ENCODE measurements around the gene LMX1A. TPM values are rescaled to one million over a fixed set of nuclear protein-coding genes. Genes with fewer than 3 reads are reported as not detected.

The LMX1A gene
- total and polyA plus RNA-seq, 5 donors: not detected

DNA sequence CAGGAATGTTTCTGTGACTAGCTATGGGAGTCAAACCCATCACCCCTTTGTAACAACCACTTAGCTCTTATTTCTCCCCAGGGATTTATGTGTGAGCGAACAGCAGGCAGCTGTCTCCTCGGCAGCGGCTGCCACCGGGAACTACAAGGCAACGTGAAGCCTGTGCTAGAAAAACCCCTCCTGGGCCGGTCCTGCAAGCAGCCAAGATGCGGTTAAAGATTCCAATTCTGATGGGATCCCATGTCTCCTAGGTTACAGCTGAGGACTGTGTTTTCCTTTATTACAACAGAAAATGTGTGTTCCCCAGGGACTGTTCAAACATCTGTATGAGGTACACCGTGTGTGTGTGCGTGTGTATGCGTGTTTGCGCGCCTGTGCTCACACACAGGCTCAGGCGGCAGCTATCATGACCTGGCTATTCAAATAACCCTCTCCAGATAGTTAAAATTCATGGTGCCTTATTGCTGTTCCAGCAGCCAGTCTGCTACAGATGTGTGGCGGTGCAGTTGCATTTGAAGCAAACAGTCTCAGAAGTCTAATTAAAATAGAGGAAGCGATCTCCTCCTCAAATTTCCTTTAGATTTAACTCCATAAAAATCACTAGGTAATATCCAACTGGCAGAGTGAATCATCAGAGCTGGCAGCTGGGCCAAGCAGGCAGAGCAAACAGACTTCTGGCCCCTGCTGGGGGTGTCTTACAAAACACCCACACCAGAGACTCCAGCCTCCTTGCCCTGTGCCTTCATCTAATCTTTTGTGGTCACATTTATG lies 68.0 kb downstream of the LMX1A start:
- intact Hi-C loops (cut with DNase I): no loop called here
- DNase-seq: no peak
- H3K4me3 ChIP-seq (ENCODE audit: low read length): no peak overlapping the region

DNA sequence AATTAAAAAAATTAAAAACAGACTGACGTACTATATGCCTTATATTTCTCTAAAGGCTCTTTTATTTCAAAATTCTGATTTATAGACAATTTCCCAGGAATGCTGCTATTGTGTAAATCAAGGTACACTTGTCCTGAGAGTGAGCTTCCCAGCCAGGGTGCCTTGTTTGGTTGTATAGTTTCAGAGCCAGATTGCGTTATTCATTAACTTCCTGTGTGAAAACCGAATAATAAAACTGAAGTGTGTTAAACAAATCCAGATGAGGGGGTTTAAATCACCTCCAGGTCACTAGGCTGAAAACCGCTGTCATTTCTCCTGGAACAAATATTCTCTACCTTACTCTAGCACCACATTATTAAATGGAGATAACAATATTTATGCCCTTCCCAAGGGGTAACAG lies 68.7 kb downstream of the LMX1A start:
- intact Hi-C loops (cut with DNase I): no loop called here
- 73% methylated on average over 4 of the region's 4 CpGs for WGBS
- ATAC-seq (no peak), DNase-seq (no peak)
- Histone ChIP-seq H3K27me3 (ENCODE audit: control insufficient read depth, insufficient read depth) (peaks cover 3% of the 10 kb centered on the region), H3K27ac (ENCODE audit: low read length) (no peak overlapping the region), H3K9me3 (ENCODE audit: control insufficient read depth, low read length) (no peaks in the 10 kb centered on the region), H3K4me1 (ENCODE audit: control insufficient read depth, insufficient read depth, low read length) (no peaks in the 10 kb centered on the region), H3K4me3 (ENCODE audit: low read length) (no peak overlapping the region)

More for the DNA sequence above, 68.0 kb downstream of the LMX1A start:
- no peaks in the 10 kb centered on the region for H3K9me3 ChIP-seq (ENCODE audit: control insufficient read depth, low read length)
- no peaks in the 10 kb centered on the region for H3K4me1 ChIP-seq (ENCODE audit: control insufficient read depth, insufficient read depth, low read length)
- no peak for ATAC-seq
- WGBS: 48% methylated on average over 15 of the region's 15 CpGs
- H3K27me3 ChIP-seq (ENCODE audit: control insufficient read depth, insufficient read depth): peaks cover 3% of the 10 kb centered on the region
- no peak overlapping the region for H3K27ac ChIP-seq (ENCODE audit: low read length)

DNA sequence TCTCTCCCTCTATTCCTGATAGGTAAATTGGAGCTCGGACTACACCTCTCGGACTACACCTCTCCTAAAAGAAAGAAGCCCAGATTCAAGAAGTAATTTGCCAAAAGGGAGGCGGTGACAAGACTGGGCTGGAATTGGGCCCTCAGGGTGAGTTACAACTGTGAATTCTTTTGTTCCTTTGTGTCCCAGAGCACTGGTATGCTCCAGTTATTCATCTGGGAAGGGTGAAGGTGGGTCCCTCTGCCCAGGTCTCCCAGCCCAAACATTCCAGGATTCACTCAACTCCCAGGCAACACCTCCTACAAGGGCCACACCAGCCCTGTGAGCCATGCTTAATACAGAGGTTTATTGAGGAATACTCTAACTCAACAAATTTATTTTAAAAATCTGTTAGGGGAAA lies 69.2 kb downstream of the LMX1A start:
- Histone ChIP-seq H3K4me1 (ENCODE audit: control insufficient read depth, insufficient read depth, low read length) (no peaks in the 10 kb centered on the region), H3K27ac (ENCODE audit: low read length) (no peak overlapping the region), H3K4me3 (ENCODE audit: low read length) (no peak overlapping the region), H3K27me3 (ENCODE audit: control insufficient read depth, insufficient read depth) (peaks cover 3% of the 10 kb centered on the region), H3K9me3 (ENCODE audit: control insufficient read depth, low read length) (no peaks in the 10 kb centered on the region)
- WGBS: 80% methylated on average over 3 of the region's 3 CpGs
- DNase-seq (no peak), ATAC-seq (no peak)
- intact Hi-C loops (cut with DNase I): no loop called here

DNA sequence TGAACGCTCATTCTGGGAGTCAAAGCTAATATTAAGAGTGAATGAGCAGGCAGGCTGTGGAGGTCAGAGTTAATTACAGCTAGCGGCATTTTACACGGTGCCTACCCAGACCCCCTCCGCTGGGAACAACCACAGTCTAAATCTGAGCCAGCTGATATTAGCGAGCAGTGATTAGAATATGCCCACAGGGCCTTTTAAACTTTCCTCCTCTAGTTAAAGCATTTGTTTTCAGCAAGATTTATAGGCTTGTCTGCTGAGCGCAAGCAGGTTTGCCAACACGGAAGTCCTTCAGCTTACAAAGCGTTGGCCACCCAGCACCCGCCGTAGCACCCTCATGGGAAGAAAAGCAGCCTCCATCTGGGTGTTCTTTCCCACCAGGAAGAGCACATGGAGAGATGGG lies 72.1 kb downstream of the LMX1A start:
- Histone ChIP-seq H3K4me3 (ENCODE audit: low read length) (no peak overlapping the region), H3K27me3 (ENCODE audit: control insufficient read depth, insufficient read depth) (peaks cover 3% of the 10 kb centered on the region), H3K27ac (ENCODE audit: low read length) (no peak overlapping the region), H3K9me3 (ENCODE audit: control insufficient read depth, low read length) (no peaks in the 10 kb centered on the region), H3K4me1 (ENCODE audit: control insufficient read depth, insufficient read depth, low read length) (no peaks in the 10 kb centered on the region)
- intact Hi-C loops (cut with DNase I): no loop called here
- WGBS: 66% methylated on average over 10 of the region's 10 CpGs
- DNase-seq: no peak
- no peak for ATAC-seq

DNA sequence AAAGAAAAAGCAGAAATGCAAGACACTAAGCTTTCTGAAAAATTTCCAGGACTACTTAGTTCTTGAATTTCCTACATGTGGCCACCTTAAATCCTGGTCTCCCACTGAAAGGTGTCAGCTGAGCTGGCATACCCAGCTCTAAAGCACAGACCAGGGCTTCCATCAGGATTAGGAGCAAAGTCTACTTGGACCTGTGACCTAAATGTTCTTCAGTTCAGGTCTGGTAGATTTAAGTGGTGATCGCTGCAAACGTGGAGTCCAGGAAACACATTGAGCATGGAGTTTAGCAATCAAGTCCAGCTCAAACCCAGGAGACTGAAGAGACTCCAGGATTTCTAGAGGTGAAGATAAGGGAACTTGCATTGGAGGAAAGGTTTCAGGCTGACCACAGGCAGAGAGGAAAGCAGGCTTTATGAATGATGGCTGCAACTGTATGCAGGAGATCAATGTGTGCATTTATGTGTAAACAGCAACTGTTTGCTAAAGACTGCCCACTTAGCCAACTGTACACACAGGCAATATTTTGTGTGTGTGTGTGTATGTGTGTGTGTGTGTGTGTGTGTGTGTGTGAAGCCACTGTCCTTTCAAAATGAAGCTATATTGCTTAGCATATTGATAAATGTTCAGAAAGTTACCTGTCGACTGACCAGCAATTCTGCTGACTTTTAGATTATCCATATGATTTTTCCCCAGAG lies 75.2 kb downstream of the LMX1A start:
- 67% methylated on average over 3 of the region's 3 CpGs for WGBS
- intact Hi-C loops (cut with DNase I): no loop called here
- ATAC-seq (no peak), DNase-seq (no peak)
- Histone ChIP-seq H3K27ac (ENCODE audit: low read length) (no peak overlapping the region), H3K4me3 (ENCODE audit: low read length) (no peak overlapping the region), H3K4me1 (ENCODE audit: control insufficient read depth, insufficient read depth, low read length) (no peaks in the 10 kb centered on the region), H3K9me3 (ENCODE audit: control insufficient read depth, low read length) (no peaks in the 10 kb centered on the region), H3K27me3 (ENCODE audit: control insufficient read depth, insufficient read depth) (no peaks in the 10 kb centered on the region)

DNA sequence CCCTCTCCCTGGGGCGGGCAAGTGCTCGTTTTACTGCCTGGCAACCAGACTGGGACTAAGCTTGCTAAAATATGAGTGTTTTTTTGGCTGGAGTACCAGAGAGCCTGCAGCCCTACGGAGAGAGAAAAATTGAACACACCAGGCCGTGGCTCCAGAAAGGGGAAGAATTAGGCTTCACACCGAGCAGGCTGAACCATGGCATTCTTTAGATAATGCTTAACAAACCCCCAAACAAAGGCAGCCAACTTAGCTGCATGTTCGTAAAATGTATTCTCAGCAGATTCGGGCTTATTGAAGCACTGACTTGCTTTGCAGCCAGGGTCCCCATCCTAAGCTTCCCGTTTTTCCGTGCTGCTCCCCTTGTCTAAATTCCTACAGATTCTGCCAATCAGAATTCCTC lies 76.6 kb downstream of the LMX1A start:
- 33% methylated on average over 9 of the region's 9 CpGs for WGBS
- Histone ChIP-seq H3K27ac (ENCODE audit: low read length) (no peak overlapping the region), H3K27me3 (ENCODE audit: control insufficient read depth, insufficient read depth) (no peaks in the 10 kb centered on the region), H3K9me3 (ENCODE audit: control insufficient read depth, low read length) (no peaks in the 10 kb centered on the region), H3K4me3 (ENCODE audit: low read length) (no peak overlapping the region), H3K4me1 (ENCODE audit: control insufficient read depth, insufficient read depth, low read length) (no peaks in the 10 kb centered on the region)
- intact Hi-C loops (cut with DNase I): no loop called here
- no peak for DNase-seq
- ATAC-seq: no peak

DNA sequence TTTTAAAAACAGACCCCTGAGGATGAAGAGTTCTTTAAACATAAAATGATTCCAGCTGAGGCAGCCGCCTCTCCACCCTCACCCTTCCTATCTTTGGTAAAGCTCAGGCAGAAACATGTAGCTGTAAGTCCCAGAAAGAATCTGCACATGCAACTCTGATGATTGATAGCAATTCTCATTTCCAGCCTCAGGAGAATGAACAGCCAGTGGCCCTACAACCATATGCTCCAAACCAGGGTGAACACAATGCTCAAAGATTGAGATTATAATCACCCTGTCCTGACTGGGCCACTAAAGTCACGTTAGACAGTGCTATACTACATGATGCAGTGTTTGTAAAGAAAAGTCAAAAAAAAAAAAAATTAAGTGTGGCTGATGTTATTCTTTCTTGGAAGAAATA lies 80.2 kb downstream of the LMX1A start:
- no peak overlapping the region for H3K4me3 ChIP-seq (ENCODE audit: low read length)
- intact Hi-C loops (cut with DNase I): no loop called here
- DNase-seq (no peak), ATAC-seq (no peak)
- peaks cover 2% of the 10 kb centered on the region for H3K9me3 ChIP-seq (ENCODE audit: control insufficient read depth, low read length)
- no peak overlapping the region for H3K27ac ChIP-seq (ENCODE audit: low read length)
- no peaks in the 10 kb centered on the region for H3K4me1 ChIP-seq (ENCODE audit: control insufficient read depth, insufficient read depth, low read length)
- 38% methylated on average over 2 of the region's 2 CpGs for WGBS
- H3K27me3 ChIP-seq (ENCODE audit: control insufficient read depth, insufficient read depth): no peaks in the 10 kb centered on the region

DNA sequence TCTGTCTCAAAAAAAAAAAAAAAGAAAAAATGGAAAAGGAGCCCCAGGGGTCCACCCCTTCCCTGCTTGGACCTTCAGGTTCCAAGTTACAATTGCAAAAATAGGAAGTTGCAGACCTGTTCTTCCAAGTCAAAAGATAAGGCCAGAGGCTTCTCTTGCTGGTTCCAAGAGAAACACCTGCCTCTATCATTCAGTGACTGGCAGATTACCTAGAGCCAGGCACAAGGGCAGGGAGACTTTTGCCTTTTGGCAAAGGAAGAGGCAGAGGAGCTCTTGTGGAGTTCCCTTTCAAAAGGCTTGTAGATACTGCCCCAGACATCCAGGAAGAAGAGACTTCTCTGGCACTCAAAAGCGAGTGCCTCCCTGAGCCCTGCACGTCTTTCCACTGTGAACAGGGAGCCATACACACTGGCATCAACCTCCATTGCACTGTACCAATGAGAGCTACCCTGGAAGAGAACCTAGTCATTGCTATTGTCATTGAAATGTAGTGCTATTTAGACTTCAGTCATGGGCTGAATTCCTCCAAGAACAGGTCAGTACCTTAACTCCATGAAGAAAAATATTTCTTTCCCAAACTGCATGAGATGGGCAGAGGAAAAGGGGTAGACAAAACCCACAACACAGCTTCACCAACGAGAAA lies 91.2 kb downstream of the LMX1A start:
- DNase-seq (no peak), ATAC-seq (no peak)
- Histone ChIP-seq H3K4me3 (ENCODE audit: low read length) (no peak overlapping the region), H3K4me1 (ENCODE audit: control insufficient read depth, insufficient read depth, low read length) (no peaks in the 10 kb centered on the region), H3K9me3 (ENCODE audit: control insufficient read depth, low read length) (no peaks in the 10 kb centered on the region), H3K27ac (ENCODE audit: low read length) (no peak overlapping the region), H3K27me3 (ENCODE audit: control insufficient read depth, insufficient read depth) (peaks cover 3% of the 10 kb centered on the region)
- intact Hi-C loops (cut with DNase I): no loop called here
- 67% methylated on average over 3 of the region's 3 CpGs for WGBS

DNA sequence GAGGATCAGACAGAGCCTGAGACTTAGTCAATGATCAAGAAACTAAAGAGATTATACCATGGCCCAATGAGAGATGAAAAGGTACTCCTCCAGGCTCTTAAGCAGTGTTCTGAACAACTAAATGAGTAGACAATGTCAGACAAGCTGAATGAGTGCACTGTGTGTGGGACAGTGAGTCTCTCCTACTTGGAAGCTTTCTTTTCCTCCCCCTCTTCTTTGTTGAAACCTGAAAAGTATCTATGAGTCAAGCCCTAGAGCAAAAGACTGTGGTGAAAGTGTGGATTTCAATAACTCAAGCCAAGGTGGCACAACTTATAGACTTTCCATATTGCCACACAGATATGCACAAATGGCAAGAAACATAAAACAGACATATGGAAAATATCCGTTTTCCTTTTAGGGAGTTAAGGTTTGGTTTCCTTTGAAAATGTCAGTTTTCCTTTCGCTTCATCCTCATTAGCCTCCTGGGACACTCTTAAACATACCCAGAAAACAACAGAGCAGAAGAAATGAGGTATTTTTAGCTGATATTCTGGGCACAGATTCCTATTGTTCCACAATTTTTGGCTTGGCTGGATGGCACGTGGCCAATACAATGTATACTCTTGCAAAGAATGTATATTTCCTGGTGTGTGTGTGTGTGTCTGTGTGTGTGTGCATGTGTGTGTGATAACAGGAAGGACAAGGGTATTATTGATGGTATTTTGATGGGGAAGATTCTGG lies 96.6 kb downstream of the LMX1A start:
- ATAC-seq (no peak), DNase-seq (no peak)
- Histone ChIP-seq H3K27ac (ENCODE audit: low read length) (no peak overlapping the region), H3K4me3 (ENCODE audit: low read length) (no peak overlapping the region), H3K4me1 (ENCODE audit: control insufficient read depth, insufficient read depth, low read length) (no peaks in the 10 kb centered on the region), H3K27me3 (ENCODE audit: control insufficient read depth, insufficient read depth) (peaks cover 1% of the 10 kb centered on the region), H3K9me3 (ENCODE audit: control insufficient read depth, low read length) (no peaks in the 10 kb centered on the region)
- 32% methylated on average over 3 of the region's 3 CpGs for WGBS
- intact Hi-C loops (cut with DNase I): no loop called here

DNA sequence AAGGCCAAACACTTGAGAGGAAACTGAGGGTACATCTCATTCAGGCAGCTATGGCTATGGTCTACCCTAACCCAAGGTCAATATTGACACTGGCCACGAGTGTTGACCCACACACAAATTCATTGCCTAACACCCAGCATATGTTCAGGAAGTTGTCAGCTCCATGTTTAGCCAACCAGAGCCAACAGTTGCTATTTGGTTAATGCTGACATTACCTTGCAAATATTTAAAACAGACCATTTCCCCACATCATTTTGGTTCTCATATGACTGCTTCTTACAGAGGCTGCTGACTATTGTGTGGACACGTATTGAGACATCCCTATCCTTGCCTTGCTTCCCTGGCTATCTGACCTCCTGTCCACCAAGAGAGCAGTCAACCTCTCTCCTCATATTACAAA lies 97.3 kb downstream of the LMX1A start:
- ATAC-seq (no peak), DNase-seq (no peak)
- Histone ChIP-seq H3K27me3 (ENCODE audit: control insufficient read depth, insufficient read depth) (peaks cover 4% of the 10 kb centered on the region), H3K4me3 (ENCODE audit: low read length) (no peak overlapping the region), H3K9me3 (ENCODE audit: control insufficient read depth, low read length) (no peaks in the 10 kb centered on the region), H3K4me1 (ENCODE audit: control insufficient read depth, insufficient read depth, low read length) (no peaks in the 10 kb centered on the region), H3K27ac (ENCODE audit: low read length) (no peak overlapping the region)
- WGBS: 51% methylated on average over 2 of the region's 2 CpGs
- intact Hi-C loops (cut with DNase I): no loop called here

DNA sequence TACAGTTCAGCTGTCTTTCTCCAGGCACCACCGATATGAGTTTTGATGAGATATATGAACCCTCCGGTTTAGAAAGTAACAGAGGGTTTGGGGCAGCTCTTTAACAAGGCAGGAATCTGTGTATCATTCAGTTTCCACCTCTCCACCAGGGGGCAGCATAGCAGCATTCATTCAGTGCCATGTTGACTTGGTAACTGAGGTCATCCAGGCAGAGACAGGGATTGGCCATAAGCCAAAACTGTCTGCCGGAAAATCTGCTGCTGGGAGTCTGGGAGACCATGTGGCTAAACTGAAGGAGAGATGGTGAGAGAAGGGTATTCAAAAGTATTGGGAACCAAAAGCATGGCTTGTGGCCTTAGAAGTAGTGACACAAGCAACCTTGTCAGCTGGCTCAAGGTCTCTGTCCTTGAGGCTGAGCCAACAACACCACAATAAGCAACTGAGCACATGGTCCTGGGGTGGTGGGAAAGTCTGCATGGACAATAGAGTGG lies 98.5 kb downstream of the LMX1A start:
- Histone ChIP-seq H3K4me1 (ENCODE audit: control insufficient read depth, insufficient read depth, low read length) (no peaks in the 10 kb centered on the region), H3K4me3 (ENCODE audit: low read length) (no peak overlapping the region), H3K27me3 (ENCODE audit: control insufficient read depth, insufficient read depth) (peaks cover 4% of the 10 kb centered on the region), H3K9me3 (ENCODE audit: control insufficient read depth, low read length) (no peaks in the 10 kb centered on the region), H3K27ac (ENCODE audit: low read length) (no peak overlapping the region)
- ATAC-seq: peak in 1 of 2 donors; percentile 43
- DNase-seq: peak; percentile 44 to 62 (median 49)
- 29% methylated on average over 3 of the region's 3 CpGs for WGBS
- intact Hi-C loops (cut with DNase I): no loop called here

Data from right cardiac atrium (tissue), 5 donors.